Keratinocyte (primary cell): ENCODE results near the gene FNDC8. TPM values are rescaled to one million over a fixed set of nuclear protein-coding genes. Genes with fewer than 3 reads are reported as not detected.
"Not testable (repeated sequence)": the region's sequence is repeated elsewhere in the genome, so short reads cannot be mapped to it uniquely, and the experiment has no call there.

ENCODE experiments used
- DNase-seq: peaks from one replicate; pipeline ENCODE4 v3.0.0-alpha.2; 2011; ENCODE audit warnings: low read depth, missing footprints, low spot score
- FAIRE-seq: peaks from 2 replicates; lab custom pipeline; 2011; peaks lifted over from hg19 to GRCh38; lab: Jason Lieb, UNC
- H2AFZ ChIP-seq: 2 replicates; pipeline ENCODE4 v1.6.0; 2012; ENCODE audit warnings: low read length, control low read depth, inconsistent platforms; ENCODE audit not compliant: control insufficient read depth
- H3K27ac ChIP-seq: 2 replicates; pipeline ENCODE4 v1.5.1; 2011; ENCODE audit warnings: low read length; ENCODE audit not compliant: control insufficient read depth, insufficient read depth
- H3K27me3 ChIP-seq: 3 replicates; pipeline ENCODE4 v1.6.0; 2011; ENCODE audit warnings: low read length; ENCODE audit not compliant: control insufficient read depth, insufficient read depth; ENCODE audit errors: extremely low read depth
- H3K36me3 ChIP-seq, 2 experiments: 2 replicates in 1 of 2; 3 replicates in 1 of 2; pipeline ENCODE4 v1.5.1; 2011; ENCODE audit warnings: low read length in 2 of 2, mild to moderate bottlenecking in 1 of 2; ENCODE audit not compliant: control insufficient read depth in 2 of 2, insufficient read depth in 2 of 2; ENCODE audit errors: extremely low read depth in 1 of 2
- H3K4me1 ChIP-seq: 3 replicates; pipeline ENCODE4 v1.5.1; 2011; ENCODE audit warnings: low read length; ENCODE audit not compliant: control insufficient read depth, insufficient read depth; ENCODE audit errors: extremely low read depth
- H3K4me2 ChIP-seq: 3 replicates; pipeline ENCODE4 v1.6.0; 2011; ENCODE audit warnings: low read depth, low read length; ENCODE audit not compliant: control insufficient read depth, insufficient read depth; ENCODE audit errors: extremely low read depth
- H3K4me3 ChIP-seq, 3 experiments: fragments of 200-600 bp in 1 of 3; sonication (generic) in 1 of 3; 2 replicates in 2 of 3; 3 replicates in 1 of 3; pipeline ENCODE4 v1.5.1; 2011 to 2016; ENCODE audit warnings: low read length in 3 of 3, mild to moderate bottlenecking in 3 of 3, control low read depth in 2 of 3, inconsistent platforms in 1 of 3, low read depth in 1 of 3, mixed read lengths in 1 of 3, mixed run types in 1 of 3, moderate library complexity in 1 of 3; ENCODE audit not compliant: control insufficient read depth in 2 of 3, insufficient read depth in 2 of 3; ENCODE audit errors: extremely low read depth in 1 of 3
- H3K79me2 ChIP-seq: 2 replicates; pipeline ENCODE4 v1.6.0; 2012; ENCODE audit warnings: low read length; ENCODE audit not compliant: control insufficient read depth, insufficient read depth
- H3K9ac ChIP-seq: 3 replicates; pipeline ENCODE4 v1.6.0; 2011; ENCODE audit warnings: low read length; ENCODE audit not compliant: control insufficient read depth, insufficient read depth; ENCODE audit errors: extremely low read depth
- H3K9me1 ChIP-seq: 3 replicates; pipeline ENCODE4 v1.6.0; 2011; ENCODE audit warnings: low read length; ENCODE audit not compliant: control insufficient read depth, insufficient read depth; ENCODE audit errors: extremely low read depth
- H3K9me3 ChIP-seq: 2 replicates; pipeline ENCODE4 v1.5.1; 2012; ENCODE audit warnings: low read depth, low read length; ENCODE audit not compliant: control insufficient read depth
- H4K20me1 ChIP-seq: 3 replicates; pipeline ENCODE4 v1.6.0; 2011; ENCODE audit warnings: low read length; ENCODE audit not compliant: control insufficient read depth, insufficient read depth; ENCODE audit errors: extremely low read depth
- CTCF ChIP-seq, 3 experiments: IDR thresholded peaks in 1 of 3; conservative IDR thresholded peaks in 1 of 3; optimal IDR thresholded peaks in 1 of 3; 2 replicates in 2 of 3; 3 replicates in 1 of 3; pipeline versions ENCODE3 to v1.5.1; 2011; ENCODE audit warnings: low read length in 3 of 3, mild to moderate bottlenecking in 3 of 3, moderate library complexity in 2 of 3, control low read depth in 1 of 3, inconsistent platforms in 1 of 3; ENCODE audit not compliant: insufficient read depth in 2 of 3; ENCODE audit errors: extremely low read depth in 1 of 3
- EZH2 ChIP-seq: IDR thresholded peaks from one replicate; pipeline ENCODE4 v1.6.1; 2012; ENCODE audit warnings: inconsistent platforms, mild to moderate bottlenecking, low read length, moderate library complexity
- dilution Hi-C: fragments of 300-500 bp; cut with MboI; formaldehyde crosslinking; loops from one replicate; pipeline ENCODE4 v1.7.0; 2020; ENCODE audit warnings: low sequenced_read_pairs; ENCODE audit not compliant: extremely low pct_ligation_motif_present
- polyA plus RNA-seq, 5 experiments: library from polyadenylated mRNA; depleted of rRNA in 3 of 5; stranded (reverse) in 3 of 5; stranded (forward) in 1 of 5; unstranded in 1 of 5; fragments of >200 nt; gene quantifications; 1 replicate in 1 of 5; 2 replicates in 3 of 5; 3 replicates in 1 of 5; pipeline versions ENCODE4 v1.2.1 to v1.2.3, GENCODE V29; 2011 to 2012; ENCODE audit warnings: missing spikeins in 2 of 5, low read depth in 1 of 5, low replicate concordance in 1 of 5

FNDC8 gene
- polyA plus RNA-seq, 1 donor (not counting 4 experiments of a cell fraction or from before 2014, with no cell fraction given): not detected

- H3K9ac ChIP-seq: no peak overlapping the region
- H3K36me3 ChIP-seq: no peaks in the 10 kb centered on the region
- H2AFZ ChIP-seq: no peak overlapping the region
- FAIRE-seq: no peak
- no peak overlapping the region for H3K27ac ChIP-seq
- H3K4me2 ChIP-seq: no peak overlapping the region
- peaks cover 4% of the 10 kb centered on the region for H3K27me3 ChIP-seq
- TF ChIP-seq EZH2 (no peak), CTCF (optimal IDR thresholded peaks at IDR 0.05 in 1 of 3, IDR thresholded peaks at IDR 0.05 in 1 of 3, conservative IDR thresholded peaks at IDR 0.05 in 1 of 3; ENCODE audit: extremely low read depth in 1 of 3, insufficient read depth in 2 of 3, low read length in 3 of 3) (no peak)
- H3K79me2 ChIP-seq: no peaks in the 10 kb centered on the region
- no peaks in the 10 kb centered on the region for H3K9me3 ChIP-seq
- H4K20me1 ChIP-seq: no peaks in the 10 kb centered on the region
- no peak for DNase-seq
- H3K4me1 ChIP-seq: no peaks in the 10 kb centered on the region
- dilution Hi-C loops: no loop called here
- no peak overlapping the region for H3K4me3 ChIP-seq
- H3K9me1 ChIP-seq: no peaks in the 10 kb centered on the region
These were observed 54.4 kb downstream of the FNDC8 start for GRCh38 chr17:35175638-35176415.

- Histone ChIP-seq H3K36me3 (no peaks in the 10 kb centered on the region), H3K4me1 (no peaks in the 10 kb centered on the region), H3K9me3 (no peaks in the 10 kb centered on the region), H3K4me2 (no peak overlapping the region), H2AFZ (no peak overlapping the region), H4K20me1 (no peaks in the 10 kb centered on the region), H3K9me1 (no peaks in the 10 kb centered on the region), H3K27ac (no peak overlapping the region), H3K27me3 (peaks cover 4% of the 10 kb centered on the region), H3K9ac (no peak overlapping the region), H3K79me2 (no peaks in the 10 kb centered on the region), H3K4me3 (no peak overlapping the region)
- TF ChIP-seq CTCF (optimal IDR thresholded peaks at IDR 0.05 in 1 of 3, IDR thresholded peaks at IDR 0.05 in 1 of 3, conservative IDR thresholded peaks at IDR 0.05 in 1 of 3; ENCODE audit: extremely low read depth in 1 of 3, insufficient read depth in 2 of 3, low read length in 3 of 3) (no peak), EZH2 (no peak)
- dilution Hi-C loops: no loop called here
- FAIRE-seq (no peak), DNase-seq (no peak)
These were observed 55.5 kb downstream of the FNDC8 start for GRCh38 chr17:35176897-35177296.

- H3K9me3 ChIP-seq, FAIRE-seq, H2AFZ ChIP-seq, H3K36me3 ChIP-seq, H3K27me3 ChIP-seq, H3K4me2 ChIP-seq, DNase-seq, H3K9me1 ChIP-seq, dilution Hi-C loops, H3K9ac ChIP-seq, H3K79me2 ChIP-seq, H3K4me1 ChIP-seq, H3K27ac ChIP-seq, H3K4me3 ChIP-seq, H4K20me1 ChIP-seq: not testable (repeated sequence)
These were observed 58.0 kb downstream of the FNDC8 start for GRCh38 chr17:35179379-35179778.
